Mesenchymal stem cell (in vitro differentiated cells and primary cell): Measurements from ENCODE around the gene CCDC50.

Experiments
- DNase-seq: peaks from one replicate; pipeline ENCODE4 v3.0.0-alpha.2; 2013
- H2AFZ ChIP-seq: one replicate; pipeline ENCODE4 v1.6.1; 2013; ENCODE audit warnings: low read depth, mild to moderate bottlenecking, control low read depth, inconsistent platforms, low read length, moderate library complexity
- H2AK5ac ChIP-seq: 2 replicates; pipeline ENCODE4 v1.6.1; 2013; ENCODE audit warnings: low read length, moderate library complexity, mild to moderate bottlenecking, inconsistent platforms; ENCODE audit not compliant: severe bottlenecking
- H2BK120ac ChIP-seq: one replicate; pipeline ENCODE4 v1.6.1; 2013; ENCODE audit warnings: low read depth, mild to moderate bottlenecking, inconsistent platforms, low read length, moderate library complexity
- H2BK12ac ChIP-seq, 2 experiments: one replicate each; pipeline ENCODE4 v1.6.1; 2013; ENCODE audit warnings: inconsistent platforms in 2 of 2, low read length in 2 of 2, mild to moderate bottlenecking in 2 of 2, moderate library complexity in 2 of 2, control low read depth in 1 of 2
- H2BK15ac ChIP-seq: one replicate; pipeline ENCODE4 v1.6.1; 2013; ENCODE audit warnings: mild to moderate bottlenecking, low read depth, inconsistent platforms; ENCODE audit not compliant: poor library complexity, severe bottlenecking
- H2BK5ac ChIP-seq: 2 replicates; pipeline ENCODE4 v1.6.1; 2013; ENCODE audit warnings: low read depth, mild to moderate bottlenecking, low read length, control low read depth, inconsistent platforms; ENCODE audit not compliant: poor library complexity, severe bottlenecking
- H3K14ac ChIP-seq, 2 experiments: one replicate each; pipeline ENCODE4 v1.6.1; 2013; ENCODE audit warnings: inconsistent platforms in 2 of 2, low read length in 2 of 2, control low read depth in 1 of 2, mild to moderate bottlenecking in 1 of 2, moderate library complexity in 1 of 2
- H3K18ac ChIP-seq, 2 experiments: one replicate each; pipeline ENCODE4 v1.6.1; 2013; ENCODE audit warnings: inconsistent platforms in 2 of 2, low read length in 2 of 2, control low read depth in 1 of 2, low read depth in 1 of 2, mild to moderate bottlenecking in 1 of 2
- H3K23ac ChIP-seq, 2 experiments: one replicate each; pipeline ENCODE4 v1.6.1; 2013; ENCODE audit warnings: inconsistent platforms in 2 of 2, low read length in 2 of 2, mild to moderate bottlenecking in 2 of 2, moderate library complexity in 2 of 2, control low read depth in 1 of 2
- H3K27ac ChIP-seq: 2 replicates; pipeline ENCODE4 v1.5.1; 2013; ENCODE audit warnings: mild to moderate bottlenecking, moderate library complexity, low read length, control low read depth, inconsistent platforms; ENCODE audit not compliant: poor library complexity, severe bottlenecking
- H3K27me3 ChIP-seq, 2 experiments: 2 replicates each; pipeline versions ENCODE4 v1.6.1 to v1.7.0; 2013; ENCODE audit warnings: low read length in 2 of 2, mild to moderate bottlenecking in 2 of 2, moderate library complexity in 2 of 2, control low read depth in 1 of 2, inconsistent platforms in 1 of 2; ENCODE audit not compliant: control insufficient read depth in 1 of 2, insufficient read depth in 1 of 2
- H3K36me3 ChIP-seq, 2 experiments: 2 replicates each; pipeline versions ENCODE4 v1.6.1 to v1.7.0; 2013; ENCODE audit warnings: low read length in 2 of 2, control low read depth in 1 of 2, inconsistent platforms in 1 of 2, low read depth in 1 of 2, mild to moderate bottlenecking in 1 of 2; ENCODE audit not compliant: insufficient read depth in 2 of 2, control insufficient read depth in 1 of 2
- H3K4ac ChIP-seq, 2 experiments: one replicate each; pipeline ENCODE4 v1.6.1; 2013; ENCODE audit warnings: inconsistent platforms in 2 of 2, low read length in 2 of 2, mild to moderate bottlenecking in 2 of 2, moderate library complexity in 2 of 2, control low read depth in 1 of 2, low read depth in 1 of 2
- H3K4me1 ChIP-seq: 2 replicates; pipeline ENCODE4 v1.6.1; 2013; ENCODE audit warnings: low read depth, low read length, control low read depth; ENCODE audit not compliant: control insufficient read depth, insufficient read depth
- H3K4me2 ChIP-seq: 2 replicates; pipeline ENCODE4 v1.6.1; 2013; ENCODE audit warnings: low read length, mild to moderate bottlenecking, inconsistent platforms; ENCODE audit not compliant: poor library complexity, severe bottlenecking
- H3K4me3 ChIP-seq, 2 experiments: 2 replicates each; pipeline versions ENCODE4 v1.5.1 to v1.7.0; 2013; ENCODE audit warnings: low read length in 2 of 2, mild to moderate bottlenecking in 2 of 2, control low read depth in 1 of 2, low read depth in 1 of 2; ENCODE audit not compliant: insufficient read depth in 1 of 2
- H3K79me1 ChIP-seq: replicated peaks from 2 replicates; pipeline ENCODE4 v1.6.1; 2013; ENCODE audit warnings: mild to moderate bottlenecking, control low read depth, low read length, inconsistent platforms; ENCODE audit not compliant: poor library complexity, severe bottlenecking
- H3K9ac ChIP-seq: 2 replicates; pipeline ENCODE4 v1.7.0; 2013; ENCODE audit warnings: mild to moderate bottlenecking, low read length, moderate library complexity
- H3K9me3 ChIP-seq: 2 replicates; pipeline ENCODE4 v1.7.0; 2013; ENCODE audit warnings: mild to moderate bottlenecking, low read length; ENCODE audit not compliant: control insufficient read depth
- H4K8ac ChIP-seq: one replicate; pipeline ENCODE4 v1.6.1; 2013; ENCODE audit warnings: inconsistent platforms, mild to moderate bottlenecking, low read length, moderate library complexity
- H4K91ac ChIP-seq: one replicate; pipeline ENCODE4 v1.6.1; 2013; ENCODE audit warnings: mild to moderate bottlenecking, low read length, inconsistent platforms
- WGBS: methylation state at CpG from one replicate; pipeline ENCODE4 v1.1.7; 2013; ENCODE audit warnings: mixed read lengths; 5-methylcytosine and 5-hydroxymethylcytosine counted together

Gene CCDC50

GRCh38 chr3:191366675-191367074 lies 37.5 kb downstream of the CCDC50 start:
- Histone ChIP-seq H3K4me3 (no peak overlapping the region), H3K9me3 (no peaks in the 10 kb centered on the region), H3K79me1 (peaks cover 10% of the 10 kb centered on the region), H3K14ac (no peak overlapping the region), H2BK5ac (no peak overlapping the region), H3K27ac (no peak overlapping the region), H3K27me3 (no peaks in the 10 kb centered on the region), H2AK5ac (no peak overlapping the region), H4K8ac (no peak overlapping the region), H2BK120ac (no peak overlapping the region), H3K18ac (no peak overlapping the region), H3K4me2 (no peak overlapping the region), H4K91ac (no peak overlapping the region), H3K36me3 (peaks cover 11 to 98% of the 10 kb centered on the region in 2 experiments), H3K4ac (no peak overlapping the region), H3K23ac (no peak overlapping the region), H3K4me1 (no peaks in the 10 kb centered on the region), H2BK12ac (no peak overlapping the region), H2AFZ (no peak overlapping the region), H3K9ac (no peak overlapping the region), H2BK15ac (no peak overlapping the region)
- no CpG with 5 or more reads among the region's 2 CpGs for WGBS
- DNase-seq: peak; percentile 86

GRCh38 chr3:191368755-191369615 lies 39.8 kb downstream of the CCDC50 start:
- Histone ChIP-seq H3K4me2 (no peak overlapping the region), H3K27ac (no peak overlapping the region), H3K79me1 (peaks cover 6% of the 10 kb centered on the region), H2BK12ac (no peak overlapping the region), H2AK5ac (no peak overlapping the region), H3K27me3 (no peaks in the 10 kb centered on the region), H3K4me1 (no peaks in the 10 kb centered on the region), H3K9ac (no peak overlapping the region), H3K36me3 (peaks cover 7 to 86% of the 10 kb centered on the region in 2 experiments), H3K4ac (no peak overlapping the region), H2BK5ac (no peak overlapping the region), H3K18ac (no peak overlapping the region), H2BK120ac (no peak overlapping the region), H2AFZ (no peak overlapping the region), H3K23ac (no peak overlapping the region), H3K9me3 (no peaks in the 10 kb centered on the region), H4K8ac (no peak overlapping the region), H3K4me3 (no peak overlapping the region), H2BK15ac (no peak overlapping the region), H4K91ac (no peak overlapping the region), H3K14ac (no peak overlapping the region)
- DNase-seq: no peak
- WGBS: 99% methylated on average over 2 of the region's 5 CpGs

- peaks cover 4 to 82% of the 10 kb centered on the region in 2 experiments for H3K36me3 ChIP-seq
- no peak overlapping the region for H3K4me2 ChIP-seq
- peak; percentile 68 for DNase-seq
- H2BK120ac ChIP-seq: no peak overlapping the region
- H3K4ac ChIP-seq: no peak overlapping the region
- H3K27ac ChIP-seq: no peak overlapping the region
- H2AK5ac ChIP-seq: no peak overlapping the region
- H4K8ac ChIP-seq: no peak overlapping the region
- no peak overlapping the region for H3K18ac ChIP-seq
- H3K4me1 ChIP-seq: no peaks in the 10 kb centered on the region
- H2BK15ac ChIP-seq: no peak overlapping the region
- H4K91ac ChIP-seq: no peak overlapping the region
- H3K27me3 ChIP-seq: no peaks in the 10 kb centered on the region
- no peak overlapping the region for H3K9ac ChIP-seq
- no peak overlapping the region for H2BK12ac ChIP-seq
- H3K79me1 ChIP-seq: peaks cover 3% of the 10 kb centered on the region
- no peak overlapping the region for H3K4me3 ChIP-seq
- no peak overlapping the region for H3K14ac ChIP-seq
- WGBS: 64% methylated on average over 1 of the region's 2 CpGs
- H3K9me3 ChIP-seq: no peaks in the 10 kb centered on the region
- H2BK5ac ChIP-seq: no peak overlapping the region
- H3K23ac ChIP-seq: no peak overlapping the region
- no peak overlapping the region for H2AFZ ChIP-seq
Observed at GRCh38 chr3:191369616-191370010, 40.4 kb downstream of the CCDC50 start.

- no peak overlapping the region for H3K23ac ChIP-seq
Observed at GRCh38 chr3:191372122-191372521, 42.9 kb downstream of the CCDC50 start.

More at GRCh38 chr3:191372122-191372521, 42.9 kb downstream of the CCDC50 start:
- Histone ChIP-seq H3K9me3 (no peaks in the 10 kb centered on the region), H3K27me3 (no peaks in the 10 kb centered on the region), H2BK12ac (no peak overlapping the region), H3K79me1 (peaks cover 7% of the 10 kb centered on the region), H2AFZ (no peak overlapping the region), H3K4ac (no peak overlapping the region), H2AK5ac (no peak overlapping the region), H3K36me3 (peaks cover 10 to 76% of the 10 kb centered on the region in 2 experiments), H3K4me1 (no peaks in the 10 kb centered on the region), H3K4me3 (no peak overlapping the region), H2BK15ac (no peak overlapping the region), H2BK120ac (no peak overlapping the region), H3K4me2 (no peak overlapping the region), H3K27ac (no peak overlapping the region), H4K91ac (no peak overlapping the region), H2BK5ac (no peak overlapping the region), H3K14ac (no peak overlapping the region), H4K8ac (no peak overlapping the region), H3K9ac (no peak overlapping the region), H3K18ac (no peak overlapping the region)
- DNase-seq: no peak
- 96% methylated on average over 2 of the region's 2 CpGs for WGBS
